ENCODE data around the gene EPHB2.

EPHB2 gene

DNA sequence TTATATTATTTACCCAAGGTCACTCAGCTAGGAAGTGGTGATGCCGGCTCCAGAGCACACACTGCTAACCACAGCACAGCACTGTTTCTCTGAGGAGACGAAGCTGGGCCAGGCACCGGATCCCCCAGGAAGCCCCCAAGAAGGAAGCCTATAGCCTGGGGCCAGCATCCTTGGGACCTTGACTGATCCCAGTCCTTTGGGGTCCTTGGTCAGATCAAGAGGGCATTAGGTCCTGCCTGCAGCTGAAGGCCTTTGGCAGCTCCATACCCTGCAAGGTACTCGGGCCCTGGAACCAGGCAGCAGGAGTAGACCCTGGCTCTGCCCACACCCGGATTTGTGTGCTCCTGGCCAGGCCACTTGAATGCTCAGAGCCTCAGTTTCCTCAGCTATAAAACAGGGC, 134.0 kb downstream of the EPHB2 start:
- Histone ChIP-seq H3K36me3 (no peaks in the 10 kb centered on the region), H3K27me3 (ENCODE audit: insufficient read depth, low read depth, severe bottlenecking) (no peaks in the 10 kb centered on the region), H3K27ac (no peak overlapping the region), H3K4me3 (ENCODE audit: low read depth, low read length) (no peak overlapping the region), H3K9me3 (ENCODE audit: severe bottlenecking) (peaks cover 4% of the 10 kb centered on the region)
- DNase-seq, result no peak
- TF ChIP-seq, protein P1, sequence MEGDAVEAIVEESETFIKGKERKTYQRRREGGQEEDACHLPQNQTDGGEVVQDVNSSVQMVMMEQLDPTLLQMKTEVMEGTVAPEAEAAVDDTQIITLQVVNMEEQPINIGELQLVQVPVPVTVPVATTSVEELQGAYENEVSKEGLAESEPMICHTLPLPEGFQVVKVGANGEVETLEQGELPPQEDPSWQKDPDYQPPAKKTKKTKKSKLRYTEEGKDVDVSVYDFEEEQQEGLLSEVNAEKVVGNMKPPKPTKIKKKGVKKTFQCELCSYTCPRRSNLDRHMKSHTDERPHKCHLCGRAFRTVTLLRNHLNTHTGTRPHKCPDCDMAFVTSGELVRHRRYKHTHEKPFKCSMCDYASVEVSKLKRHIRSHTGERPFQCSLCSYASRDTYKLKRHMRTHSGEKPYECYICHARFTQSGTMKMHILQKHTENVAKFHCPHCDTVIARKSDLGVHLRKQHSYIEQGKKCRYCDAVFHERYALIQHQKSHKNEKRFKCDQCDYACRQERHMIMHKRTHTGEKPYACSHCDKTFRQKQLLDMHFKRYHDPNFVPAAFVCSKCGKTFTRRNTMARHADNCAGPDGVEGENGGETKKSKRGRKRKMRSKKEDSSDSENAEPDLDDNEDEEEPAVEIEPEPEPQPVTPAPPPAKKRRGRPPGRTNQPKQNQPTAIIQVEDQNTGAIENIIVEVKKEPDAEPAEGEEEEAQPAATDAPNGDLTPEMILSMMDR (IDR thresholded peaks at IDR 0.05; ENCODE audit: low read depth, low read length), result no peak

DNA sequence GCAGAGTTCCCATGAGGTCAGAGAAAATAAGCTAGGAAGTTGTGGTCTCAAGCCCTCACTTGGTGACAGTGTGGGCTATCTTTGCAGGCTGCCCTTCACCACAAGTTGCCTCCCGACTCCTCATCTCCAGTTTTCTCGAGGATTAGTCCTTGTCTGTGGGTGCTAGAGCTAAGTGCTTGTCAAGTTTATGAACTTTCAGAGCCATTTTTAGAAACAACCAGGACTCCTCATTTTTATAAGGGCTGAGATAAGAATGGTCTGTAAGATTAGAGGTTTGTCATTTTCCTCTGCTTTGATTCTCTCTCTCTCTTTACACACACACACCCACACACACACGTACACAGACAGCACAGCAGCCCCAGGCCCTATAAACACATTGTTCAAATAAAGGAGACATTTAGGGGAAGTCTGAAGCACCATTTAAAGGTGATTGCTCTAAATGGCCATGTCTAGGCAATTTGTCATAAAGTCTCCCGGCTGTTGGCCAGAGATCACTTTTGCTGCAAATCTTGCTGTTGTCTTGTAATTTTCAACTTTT, 134.8 kb downstream of the EPHB2 start:
- DNase-seq, result no peak
- no peak overlapping the region for H3K4me3 ChIP-seq (ENCODE audit: low read depth, low read length)
- TF ChIP-seq, protein P1 (IDR thresholded peaks at IDR 0.05; ENCODE audit: low read depth, low read length), result no peak
- peaks cover 4% of the 10 kb centered on the region for H3K9me3 ChIP-seq (ENCODE audit: severe bottlenecking)
- H3K36me3 ChIP-seq, result no peaks in the 10 kb centered on the region
- H3K27ac ChIP-seq, result no peak overlapping the region
- H3K27me3 ChIP-seq (ENCODE audit: insufficient read depth, low read depth, severe bottlenecking), result no peaks in the 10 kb centered on the region

DNA sequence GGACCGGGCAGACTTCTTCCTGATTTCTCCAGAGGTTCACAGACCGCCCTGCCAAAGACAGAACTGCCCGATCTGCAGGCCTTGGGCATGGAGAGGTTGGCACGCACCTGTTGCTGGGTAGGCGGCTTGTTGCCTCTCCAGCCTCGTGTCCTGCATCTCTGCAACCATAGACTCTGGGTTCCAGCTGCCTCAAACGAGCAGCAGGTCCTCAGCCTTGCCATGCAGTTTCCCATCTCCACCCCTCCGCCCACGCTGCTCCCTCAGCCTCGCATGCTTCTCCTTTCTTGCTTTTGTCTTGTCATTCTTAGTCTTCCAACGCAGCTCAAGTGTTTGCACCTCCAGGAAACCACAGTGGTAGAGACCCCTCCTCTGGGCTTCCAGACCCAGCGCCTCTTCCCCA, 135.8 kb downstream of the EPHB2 start:
- TF ChIP-seq, protein P1 (IDR thresholded peaks at IDR 0.05; ENCODE audit: low read depth, low read length), result no peak
- Histone ChIP-seq H3K9me3 (ENCODE audit: severe bottlenecking) (peaks cover 4% of the 10 kb centered on the region), H3K27me3 (ENCODE audit: insufficient read depth, low read depth, severe bottlenecking) (no peaks in the 10 kb centered on the region), H3K27ac (no peak overlapping the region), H3K4me3 (ENCODE audit: low read depth, low read length) (no peak overlapping the region), H3K36me3 (no peaks in the 10 kb centered on the region)
- no peak for DNase-seq

DNA sequence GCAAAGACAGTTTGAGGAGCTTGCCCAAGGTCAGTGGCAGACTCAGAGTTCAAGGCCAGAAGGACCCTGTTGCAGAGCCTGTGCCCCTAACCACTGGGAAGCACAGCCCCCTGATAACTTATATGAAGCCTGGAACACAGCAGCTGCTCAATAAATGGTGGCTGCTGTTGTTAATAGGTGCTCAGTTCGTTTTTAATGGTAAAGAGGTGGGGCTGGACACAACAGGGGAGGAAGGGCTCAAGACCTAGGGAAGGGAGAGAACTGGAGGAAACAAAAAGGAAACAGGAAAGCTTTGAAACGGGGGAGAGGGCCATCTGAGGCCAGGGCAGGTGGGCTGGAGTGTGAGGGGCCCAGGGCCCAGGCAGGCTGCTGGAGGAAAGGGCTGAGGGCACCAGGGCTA, 136.6 kb downstream of the EPHB2 start:
- Histone ChIP-seq H3K9me3 (ENCODE audit: severe bottlenecking) (peaks cover 4% of the 10 kb centered on the region), H3K27ac (peak overlapping the region; percentile 18; the same call in 1 of the 2 replicates), H3K36me3 (no peaks in the 10 kb centered on the region), H3K4me3 (ENCODE audit: low read depth, low read length) (no peak overlapping the region), H3K27me3 (ENCODE audit: insufficient read depth, low read depth, severe bottlenecking) (no peaks in the 10 kb centered on the region)
- DNase-seq, result no peak
- TF ChIP-seq, protein P1 (IDR thresholded peaks at IDR 0.05; ENCODE audit: low read depth, low read length), result no peak

DNA sequence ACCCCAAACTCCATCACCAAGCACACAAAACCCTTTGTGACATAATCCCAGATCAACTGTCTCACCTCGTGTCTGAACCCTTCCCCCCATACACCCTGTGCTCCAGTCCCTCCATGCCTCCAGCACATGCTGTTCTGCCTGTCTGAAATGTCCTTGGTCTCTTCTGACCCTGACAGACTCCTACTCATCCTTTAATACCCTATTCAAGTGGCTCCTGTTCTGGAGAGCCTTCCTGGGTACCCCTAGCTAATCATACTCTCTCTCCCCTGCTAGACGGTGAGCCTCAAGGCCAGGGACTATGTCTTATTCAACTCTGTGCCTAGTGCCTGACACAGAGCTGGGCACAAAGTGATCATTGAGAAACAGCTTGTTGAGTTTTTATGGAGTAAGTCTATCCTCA, 137.1 kb downstream of the EPHB2 start:
- TF ChIP-seq, protein P1 (IDR thresholded peaks at IDR 0.05; ENCODE audit: low read depth, low read length), result no peak
- H3K27ac ChIP-seq, result peak overlapping the region; percentile 18; the same call in 1 of the 2 replicates
- H3K27me3 ChIP-seq (ENCODE audit: insufficient read depth, low read depth, severe bottlenecking), result no peaks in the 10 kb centered on the region
- DNase-seq, result peak; percentile 50
- H3K4me3 ChIP-seq (ENCODE audit: low read depth, low read length), result no peak overlapping the region
- H3K9me3 ChIP-seq (ENCODE audit: severe bottlenecking), result peaks cover 4% of the 10 kb centered on the region
- H3K36me3 ChIP-seq, result no peaks in the 10 kb centered on the region

DNA sequence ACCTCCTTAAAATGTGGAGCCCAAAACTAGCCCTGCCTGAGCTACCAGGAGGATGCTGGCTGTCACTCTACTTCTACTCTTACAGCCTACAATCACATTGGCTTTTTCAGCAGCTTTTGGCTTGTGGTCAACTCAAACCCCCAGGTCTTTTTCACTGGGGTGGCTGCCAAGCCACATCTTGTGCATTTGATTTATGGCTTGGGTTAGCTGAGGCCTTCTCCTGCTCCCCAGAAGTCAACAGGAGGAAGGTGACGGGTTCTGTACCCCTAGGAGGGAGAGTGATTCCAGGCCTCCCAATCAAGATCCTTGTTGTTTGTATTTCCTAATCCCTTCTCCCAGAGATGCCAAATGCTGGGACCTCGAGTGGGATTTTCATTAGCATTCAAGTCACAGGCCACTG, 137.8 kb downstream of the EPHB2 start:
- no peak for DNase-seq
- Histone ChIP-seq H3K36me3 (no peaks in the 10 kb centered on the region), H3K4me3 (ENCODE audit: low read depth, low read length) (no peak overlapping the region), H3K9me3 (ENCODE audit: severe bottlenecking) (peaks cover 4% of the 10 kb centered on the region), H3K27ac (no peak overlapping the region), H3K27me3 (ENCODE audit: insufficient read depth, low read depth, severe bottlenecking) (no peaks in the 10 kb centered on the region)
- TF ChIP-seq, protein P1 (IDR thresholded peaks at IDR 0.05; ENCODE audit: low read depth, low read length), result no peak
